HCT116 (cell line): Measurements from ENCODE around the gene P2RY14.

ENCODE experiments used
- JUND ChIP-seq: IDR thresholded peaks from 2 replicates; pipeline ENCODE4 v1.6.1; 2012
- POLR2A ChIP-seq: IDR thresholded peaks from 2 replicates; pipeline ENCODE4 v1.7.0; 2011; ENCODE audit warnings: borderline replicate concordance; ENCODE audit not compliant: insufficient read depth, insufficient read length; ENCODE audit errors: extremely low read depth
- ZNF274 ChIP-seq: fragments of 200-500 bp; sonication (Bioruptor generic); IDR thresholded peaks from 2 replicates; pipeline ENCODE4 v1.6.1; 2014; ENCODE audit warnings: mild to moderate bottlenecking, low read depth, low read length, inconsistent platforms
- TF ChIP-seq, protein P1 (sequence below), 3 experiments: fragments of 200-600 bp in 1 of 3; sonication (generic) in 1 of 3; IDR thresholded peaks in 2 of 3; conservative IDR thresholded peaks in 1 of 3; 2 replicates each; pipeline ENCODE4 v1.5.1; 2012 to 2017; ENCODE audit warnings: low read depth in 2 of 3, low read length in 2 of 3, antibody characterized with exemption in 1 of 3, borderline replicate concordance in 1 of 3, control low read depth in 1 of 3, mild to moderate bottlenecking in 1 of 3, mixed read lengths in 1 of 3, mixed run types in 1 of 3, moderate library complexity in 1 of 3; ENCODE audit not compliant: insufficient read depth in 1 of 3

DNA sequence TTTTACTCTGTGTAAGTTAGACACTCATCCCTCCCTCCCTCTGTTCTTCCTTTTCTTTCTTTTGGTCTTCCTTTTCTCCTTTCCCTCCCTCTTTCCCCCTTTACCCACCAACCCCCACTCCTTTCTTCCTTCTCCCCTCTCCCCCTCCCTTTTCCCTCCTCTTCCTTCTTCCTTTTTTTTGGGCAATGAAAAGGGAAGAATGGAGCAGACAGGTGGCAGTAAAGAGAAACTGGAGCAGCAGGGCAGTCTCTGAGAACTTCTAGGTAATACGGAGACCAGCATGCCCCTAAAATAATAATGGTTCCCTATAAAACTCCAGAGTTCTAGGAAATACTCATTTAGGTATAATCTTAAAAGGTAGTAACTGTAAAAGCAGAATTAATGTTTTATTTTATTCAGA is 63.9 kb downstream of the P2RY14 start:
- TF ChIP-seq, protein P1, sequence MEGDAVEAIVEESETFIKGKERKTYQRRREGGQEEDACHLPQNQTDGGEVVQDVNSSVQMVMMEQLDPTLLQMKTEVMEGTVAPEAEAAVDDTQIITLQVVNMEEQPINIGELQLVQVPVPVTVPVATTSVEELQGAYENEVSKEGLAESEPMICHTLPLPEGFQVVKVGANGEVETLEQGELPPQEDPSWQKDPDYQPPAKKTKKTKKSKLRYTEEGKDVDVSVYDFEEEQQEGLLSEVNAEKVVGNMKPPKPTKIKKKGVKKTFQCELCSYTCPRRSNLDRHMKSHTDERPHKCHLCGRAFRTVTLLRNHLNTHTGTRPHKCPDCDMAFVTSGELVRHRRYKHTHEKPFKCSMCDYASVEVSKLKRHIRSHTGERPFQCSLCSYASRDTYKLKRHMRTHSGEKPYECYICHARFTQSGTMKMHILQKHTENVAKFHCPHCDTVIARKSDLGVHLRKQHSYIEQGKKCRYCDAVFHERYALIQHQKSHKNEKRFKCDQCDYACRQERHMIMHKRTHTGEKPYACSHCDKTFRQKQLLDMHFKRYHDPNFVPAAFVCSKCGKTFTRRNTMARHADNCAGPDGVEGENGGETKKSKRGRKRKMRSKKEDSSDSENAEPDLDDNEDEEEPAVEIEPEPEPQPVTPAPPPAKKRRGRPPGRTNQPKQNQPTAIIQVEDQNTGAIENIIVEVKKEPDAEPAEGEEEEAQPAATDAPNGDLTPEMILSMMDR (IDR thresholded peaks at IDR 0.05 in 2 of 3, conservative IDR thresholded peaks at IDR 0.05 in 1 of 3; ENCODE audit: borderline replicate concordance in 1 of 3, insufficient read depth in 1 of 3, low read depth in 2 of 3, low read length in 2 of 3) = peak in 2 of 3 experiments; percentile 30 to 36; a peak in 3 of 6 replicates
- TF ChIP-seq ZNF274 (no peak), JUND (no peak), POLR2A (no peak)
